Bronchial epithelial cell (primary cell): ENCODE data around the gene PIGN. TPM values are rescaled to one million over a fixed set of nuclear protein-coding genes. Genes with fewer than 3 reads are reported as not detected.
A peak's percentile ranks its signal among the peaks of the same experiment; 100 is the strongest.

Experiments used
- DNase-seq: peaks from one replicate; pipeline ENCODE4 v3.0.0-alpha.2; 2010; ENCODE audit warnings: low read depth
- FAIRE-seq: peaks from 2 replicates; lab custom pipeline; 2011; peaks lifted over from hg19 to GRCh38; lab: Jason Lieb, UNC
- H3K27me3 ChIP-seq: 2 replicates; pipeline ENCODE4 v1.5.1; 2011; ENCODE audit warnings: low read length; ENCODE audit not compliant: control insufficient read depth, insufficient read depth
- H3K36me3 ChIP-seq: 2 replicates; pipeline ENCODE4 v1.5.1; 2011; ENCODE audit warnings: low read length; ENCODE audit not compliant: control insufficient read depth, insufficient read depth
- H3K4me3 ChIP-seq: 2 replicates; pipeline ENCODE4 v1.5.1; 2011; ENCODE audit warnings: mild to moderate bottlenecking, low read depth, low read length, control low read depth
- total RNA-seq: library from RNA; depleted of rRNA; stranded (reverse); fragments of >200 nt; gene quantifications from 2 replicates; pipeline ENCODE4 v1.2.1, GENCODE V29; 2014
- TF ChIP-seq, protein P1 (sequence below): IDR thresholded peaks from 2 replicates; pipeline ENCODE4 v1.5.1; 2011; ENCODE audit warnings: mild to moderate bottlenecking, moderate library complexity, low read length, control low read depth, inconsistent platforms; ENCODE audit not compliant: insufficient read depth, severe bottlenecking

The PIGN gene
- total RNA-seq, 1 donor from 2014 or later = 42.1 TPM

DNA sequence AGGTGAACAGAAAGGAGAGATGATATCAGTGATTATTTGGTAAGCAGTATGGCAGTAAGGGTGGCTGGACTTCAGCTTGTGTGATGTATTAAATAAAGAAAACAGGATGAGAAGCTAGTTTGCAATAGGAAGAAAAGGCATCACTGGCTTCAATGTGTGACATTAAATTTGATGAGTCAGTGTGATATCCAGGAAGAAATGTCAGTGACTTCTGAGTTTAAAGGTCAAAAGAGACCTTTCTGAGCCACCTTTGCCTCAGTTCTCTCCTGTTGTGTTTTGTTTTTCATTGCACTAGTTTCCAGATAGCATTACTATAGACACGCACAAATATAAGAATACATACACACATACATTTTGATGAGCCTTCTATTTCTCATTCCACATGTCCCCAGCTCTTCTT, 105.6 kb downstream of the PIGN start:
- no peaks in the 10 kb centered on the region for H3K36me3 ChIP-seq
- FAIRE-seq (no peak), DNase-seq (no peak)
- H3K4me3 ChIP-seq = no peak overlapping the region
- H3K27me3 ChIP-seq = no peaks in the 10 kb centered on the region
- TF ChIP-seq, protein P1, sequence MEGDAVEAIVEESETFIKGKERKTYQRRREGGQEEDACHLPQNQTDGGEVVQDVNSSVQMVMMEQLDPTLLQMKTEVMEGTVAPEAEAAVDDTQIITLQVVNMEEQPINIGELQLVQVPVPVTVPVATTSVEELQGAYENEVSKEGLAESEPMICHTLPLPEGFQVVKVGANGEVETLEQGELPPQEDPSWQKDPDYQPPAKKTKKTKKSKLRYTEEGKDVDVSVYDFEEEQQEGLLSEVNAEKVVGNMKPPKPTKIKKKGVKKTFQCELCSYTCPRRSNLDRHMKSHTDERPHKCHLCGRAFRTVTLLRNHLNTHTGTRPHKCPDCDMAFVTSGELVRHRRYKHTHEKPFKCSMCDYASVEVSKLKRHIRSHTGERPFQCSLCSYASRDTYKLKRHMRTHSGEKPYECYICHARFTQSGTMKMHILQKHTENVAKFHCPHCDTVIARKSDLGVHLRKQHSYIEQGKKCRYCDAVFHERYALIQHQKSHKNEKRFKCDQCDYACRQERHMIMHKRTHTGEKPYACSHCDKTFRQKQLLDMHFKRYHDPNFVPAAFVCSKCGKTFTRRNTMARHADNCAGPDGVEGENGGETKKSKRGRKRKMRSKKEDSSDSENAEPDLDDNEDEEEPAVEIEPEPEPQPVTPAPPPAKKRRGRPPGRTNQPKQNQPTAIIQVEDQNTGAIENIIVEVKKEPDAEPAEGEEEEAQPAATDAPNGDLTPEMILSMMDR = no peak

DNA sequence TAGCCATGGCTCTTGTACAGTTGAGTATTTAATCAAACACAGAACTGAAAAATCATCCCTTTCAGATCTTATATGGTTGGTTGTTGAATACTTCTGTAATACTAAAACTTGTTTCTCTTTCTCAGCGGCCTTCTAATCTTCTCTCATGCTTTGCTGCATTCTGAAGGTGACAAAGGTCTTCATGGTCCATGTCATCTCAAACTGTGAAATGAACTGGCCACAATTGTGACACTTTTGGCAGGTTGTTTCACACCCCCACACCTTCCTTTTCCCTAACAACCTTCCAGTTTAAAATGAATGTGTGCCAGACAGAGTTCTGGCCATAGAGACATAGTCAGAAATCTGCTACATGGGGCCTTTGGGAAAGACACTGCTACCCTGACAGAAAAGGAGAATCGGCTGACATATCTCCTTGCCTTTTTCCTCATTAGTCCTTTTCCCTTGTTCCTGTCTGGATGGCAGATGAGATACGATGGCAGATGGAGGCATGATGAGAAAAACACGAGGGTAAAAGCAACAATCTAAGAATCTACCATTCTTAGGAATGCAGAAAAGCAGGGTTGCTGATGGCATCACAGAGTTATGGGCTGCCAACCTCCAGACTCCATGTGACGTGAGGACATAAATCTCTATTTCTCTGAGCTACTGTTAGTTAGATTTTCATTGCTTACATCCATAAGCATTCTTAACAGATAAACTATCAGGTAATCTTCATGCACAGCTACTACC, 106.5 kb downstream of the PIGN start:
- DNase-seq (no peak), FAIRE-seq (peak; percentile 77)
- TF ChIP-seq, protein P1 = no peak
- no peaks in the 10 kb centered on the region for H3K36me3 ChIP-seq
- no peaks in the 10 kb centered on the region for H3K27me3 ChIP-seq
- H3K4me3 ChIP-seq = no peak overlapping the region

- no peak overlapping the region for H3K4me3 ChIP-seq
- DNase-seq (no peak), FAIRE-seq (no peak)
- H3K27me3 ChIP-seq = no peaks in the 10 kb centered on the region
- TF ChIP-seq, protein P1 = no peak
- no peaks in the 10 kb centered on the region for H3K36me3 ChIP-seq
These were observed 113.2 kb downstream of the PIGN start for GRCh38 chr18:62073461-62074281.

DNA sequence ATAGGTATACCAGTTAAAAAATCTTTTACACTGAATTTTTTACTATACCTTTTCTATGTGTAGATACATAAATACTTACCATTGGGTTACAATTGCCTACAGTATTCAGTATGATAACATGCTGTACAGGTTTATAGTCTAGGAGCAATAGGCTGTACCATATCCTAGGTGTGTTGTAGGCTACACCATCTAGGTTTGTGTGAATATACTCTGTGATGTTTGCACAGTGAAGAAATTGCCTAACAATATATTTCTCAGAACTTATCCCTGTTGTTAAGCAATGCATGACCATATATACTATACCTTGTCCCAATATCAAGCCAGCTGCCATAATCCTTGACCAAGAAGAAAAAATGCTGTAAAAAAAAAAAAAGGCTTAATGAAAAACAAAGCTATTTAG, 114.5 kb downstream of the PIGN start:
- no peak for FAIRE-seq
- no peaks in the 10 kb centered on the region for H3K27me3 ChIP-seq
- TF ChIP-seq, protein P1 = no peak

DNA sequence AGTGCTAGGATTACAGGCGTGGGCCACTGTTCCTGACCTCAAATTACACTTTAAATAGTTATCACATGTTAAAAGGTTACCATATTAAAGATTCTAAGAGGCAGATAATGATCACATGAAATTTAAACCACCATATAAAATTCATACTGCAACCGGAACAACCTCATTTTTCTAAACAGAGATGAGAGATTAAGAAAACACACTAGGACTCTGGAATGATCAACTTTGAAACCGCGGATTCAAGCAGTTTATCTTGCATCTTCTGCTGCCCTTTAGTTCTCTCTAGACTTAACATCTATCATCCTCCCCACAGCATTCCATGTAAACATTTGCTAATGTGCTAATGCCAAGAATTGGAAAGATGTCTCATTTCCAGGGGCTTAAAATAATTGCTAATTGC, 115.8 kb downstream of the PIGN start:
- FAIRE-seq (no peak), DNase-seq (no peak)
- no peaks in the 10 kb centered on the region for H3K36me3 ChIP-seq
- no peaks in the 10 kb centered on the region for H3K27me3 ChIP-seq
- TF ChIP-seq, protein P1 = no peak
- H3K4me3 ChIP-seq = no peak overlapping the region

More for the DNA sequence above, 114.5 kb downstream of the PIGN start:
- no peak for DNase-seq
- H3K36me3 ChIP-seq = no peaks in the 10 kb centered on the region
- H3K4me3 ChIP-seq = no peak overlapping the region
